Thoracic aorta (tissue), 2 donors: ENCODE measurements around the gene ZDHHC24. TPM values are rescaled to one million over a fixed set of nuclear protein-coding genes. Genes with fewer than 3 reads are reported as not detected.

ENCODE experiments used
- ATAC-seq: fragments of 150-250 bp; one replicate; pipeline ENCODE4 v1.8.0; 2017; ENCODE audit warnings: low read depth; ENCODE audit not compliant: insufficient number of reproducible peaks, low FRiP score
- DNase-seq: peaks from one replicate; pipeline ENCODE4 v3.0.0-alpha.2; 2020; ENCODE audit warnings: low spot score
- H3K27ac ChIP-seq, 2 donors: fragments of 200-600 bp; sonication (generic); 1 replicate in 1 of 2; 2 replicates in 1 of 2; pipeline ENCODE4 v1.5.1; 2016; ENCODE audit warnings: mild to moderate bottlenecking in 2 of 2, moderate library complexity in 2 of 2
- H3K27me3 ChIP-seq: fragments of 200-600 bp; sonication (generic); replicated peaks from 2 replicates; pipeline ENCODE4 v1.6.0; 2016; ENCODE audit warnings: mild to moderate bottlenecking; ENCODE audit not compliant: insufficient read depth
- H3K36me3 ChIP-seq: fragments of 200-600 bp; sonication (generic); one replicate; pipeline ENCODE4 v1.5.1; 2016
- H3K4me1 ChIP-seq, 2 donors: fragments of 200-600 bp; sonication (generic); 1 replicate in 1 of 2; 2 replicates in 1 of 2; pipeline versions ENCODE4 v1.5.1 to v1.6.0; 2016; ENCODE audit warnings: low read depth in 2 of 2, mild to moderate bottlenecking in 1 of 2; ENCODE audit not compliant: control insufficient read depth in 1 of 2
- H3K4me3 ChIP-seq: fragments of 200-600 bp; sonication (generic); 2 replicates; pipeline ENCODE4 v1.5.1; 2016; ENCODE audit warnings: mild to moderate bottlenecking
- H3K9me3 ChIP-seq: fragments of 200-600 bp; sonication (generic); 2 replicates; pipeline ENCODE4 v1.5.1; 2016
- total RNA-seq, 2 donors: library from RNA; depleted of rRNA; stranded (reverse); fragments of >200 nt; gene quantifications; one replicate each; pipeline versions ENCODE4 v1.1.0 to v1.2.3, GENCODE V29; 2016
- TF ChIP-seq, protein P1 (sequence below): fragments of 200-600 bp; sonication (generic); IDR thresholded peaks from one replicate; pipeline ENCODE4 v1.5.1; 2019; ENCODE audit warnings: antibody characterized with exemption

ZDHHC24 gene
- total RNA-seq, 2 donors from 2014 or later, result 10.2 to 15.7 TPM

DNA sequence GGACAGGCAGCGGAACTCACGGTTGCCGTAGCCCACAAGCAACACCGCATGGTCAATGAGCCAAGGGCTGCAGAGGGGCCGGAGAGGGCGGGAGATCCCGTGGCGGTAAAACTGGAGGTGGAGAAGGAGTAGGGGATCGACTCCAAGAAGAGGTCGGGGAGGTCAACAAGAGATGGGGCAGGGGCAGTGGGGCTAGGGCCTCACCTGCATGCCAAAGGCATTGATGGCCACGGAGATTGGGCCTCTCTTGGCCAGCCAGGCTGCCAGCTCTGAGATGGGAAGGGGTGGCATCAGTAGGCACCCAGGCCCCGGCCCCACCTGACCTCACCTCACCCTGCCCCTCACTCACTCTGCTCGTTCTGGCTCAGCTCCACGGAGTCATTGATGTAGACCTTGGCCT lies 18.7 kb upstream of the ZDHHC24 start:
- no peak for ATAC-seq
- no peak overlapping the region for H3K4me3 ChIP-seq
- H3K9me3 ChIP-seq, result no peaks in the 10 kb centered on the region
- H3K4me1 ChIP-seq, result peaks cover 4 to 15% of the 10 kb centered on the region in 2 donors
- no peak overlapping the region for H3K27ac ChIP-seq
- TF ChIP-seq, protein P1, sequence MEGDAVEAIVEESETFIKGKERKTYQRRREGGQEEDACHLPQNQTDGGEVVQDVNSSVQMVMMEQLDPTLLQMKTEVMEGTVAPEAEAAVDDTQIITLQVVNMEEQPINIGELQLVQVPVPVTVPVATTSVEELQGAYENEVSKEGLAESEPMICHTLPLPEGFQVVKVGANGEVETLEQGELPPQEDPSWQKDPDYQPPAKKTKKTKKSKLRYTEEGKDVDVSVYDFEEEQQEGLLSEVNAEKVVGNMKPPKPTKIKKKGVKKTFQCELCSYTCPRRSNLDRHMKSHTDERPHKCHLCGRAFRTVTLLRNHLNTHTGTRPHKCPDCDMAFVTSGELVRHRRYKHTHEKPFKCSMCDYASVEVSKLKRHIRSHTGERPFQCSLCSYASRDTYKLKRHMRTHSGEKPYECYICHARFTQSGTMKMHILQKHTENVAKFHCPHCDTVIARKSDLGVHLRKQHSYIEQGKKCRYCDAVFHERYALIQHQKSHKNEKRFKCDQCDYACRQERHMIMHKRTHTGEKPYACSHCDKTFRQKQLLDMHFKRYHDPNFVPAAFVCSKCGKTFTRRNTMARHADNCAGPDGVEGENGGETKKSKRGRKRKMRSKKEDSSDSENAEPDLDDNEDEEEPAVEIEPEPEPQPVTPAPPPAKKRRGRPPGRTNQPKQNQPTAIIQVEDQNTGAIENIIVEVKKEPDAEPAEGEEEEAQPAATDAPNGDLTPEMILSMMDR, result no peak
- H3K36me3 ChIP-seq, result no peaks in the 10 kb centered on the region
- H3K27me3 ChIP-seq, result no peaks in the 10 kb centered on the region
- DNase-seq, result no peak

DNA sequence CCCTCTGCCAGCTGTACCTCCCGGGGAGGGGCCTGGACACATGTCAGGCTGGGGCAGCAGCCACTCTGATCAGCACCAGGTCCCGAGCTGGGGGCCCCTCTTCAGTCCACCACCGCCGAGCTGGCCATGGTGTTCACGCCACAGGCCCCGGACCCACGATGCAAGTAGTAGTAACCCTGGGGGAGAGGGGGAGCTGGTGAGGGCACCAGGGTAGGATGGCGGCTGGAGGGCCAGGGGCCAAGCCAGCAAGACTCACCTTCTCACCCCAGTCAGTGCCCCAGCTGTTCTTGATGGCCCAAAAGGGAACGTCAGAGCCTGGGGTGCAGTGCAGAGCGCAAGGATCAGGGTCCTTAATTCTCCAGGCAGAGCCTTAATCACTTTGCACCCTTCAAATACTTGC lies 18.0 kb upstream of the ZDHHC24 start:
- ATAC-seq (no peak), DNase-seq (no peak)
- no peak overlapping the region for H3K4me3 ChIP-seq
- no peak overlapping the region for H3K27ac ChIP-seq
- H3K4me1 ChIP-seq, result peaks cover 8 to 16% of the 10 kb centered on the region in 2 donors
- H3K36me3 ChIP-seq, result no peaks in the 10 kb centered on the region
- no peaks in the 10 kb centered on the region for H3K9me3 ChIP-seq
- H3K27me3 ChIP-seq, result no peaks in the 10 kb centered on the region
- TF ChIP-seq, protein P1, result no peak

DNA sequence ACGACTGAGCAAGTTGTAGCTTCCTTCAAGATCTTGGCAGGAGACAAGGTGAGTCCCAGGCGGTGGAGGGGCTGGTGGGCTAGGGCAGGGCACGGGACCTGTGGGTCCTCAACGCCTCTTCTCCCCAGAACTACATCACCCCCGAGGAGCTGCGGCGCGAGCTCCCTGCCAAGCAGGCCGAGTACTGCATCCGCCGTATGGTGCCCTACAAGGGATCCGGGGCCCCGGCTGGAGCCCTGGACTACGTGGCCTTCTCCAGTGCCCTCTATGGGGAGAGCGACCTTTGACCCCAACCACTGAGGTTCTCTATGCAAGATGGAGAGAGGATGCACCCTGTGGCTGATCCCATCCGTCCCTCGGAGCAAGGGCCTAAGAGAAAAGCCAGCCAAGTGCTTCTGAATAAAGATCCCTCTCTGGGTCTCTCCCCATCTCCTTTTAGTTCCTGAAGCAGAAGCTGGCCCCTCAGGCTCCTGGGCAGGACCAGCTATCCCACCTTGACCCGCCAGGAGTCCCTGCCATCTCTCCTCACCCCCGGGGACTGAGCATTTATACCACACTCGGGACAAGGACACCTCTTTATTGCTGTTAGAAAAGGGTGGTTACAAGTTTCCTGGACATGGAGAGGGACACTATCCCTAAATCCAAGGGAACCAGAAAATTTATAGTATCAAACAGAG lies 17.2 kb upstream of the ZDHHC24 start:
- ATAC-seq (no peak), DNase-seq (no peak)
- H3K9me3 ChIP-seq, result no peaks in the 10 kb centered on the region
- no peak overlapping the region for H3K4me3 ChIP-seq
- no peaks in the 10 kb centered on the region for H3K36me3 ChIP-seq
- TF ChIP-seq, protein P1, result no peak
- no peaks in the 10 kb centered on the region for H3K27me3 ChIP-seq
- H3K4me1 ChIP-seq, result peaks cover 10 to 17% of the 10 kb centered on the region in 2 donors
- H3K27ac ChIP-seq, result no peak overlapping the region

DNA sequence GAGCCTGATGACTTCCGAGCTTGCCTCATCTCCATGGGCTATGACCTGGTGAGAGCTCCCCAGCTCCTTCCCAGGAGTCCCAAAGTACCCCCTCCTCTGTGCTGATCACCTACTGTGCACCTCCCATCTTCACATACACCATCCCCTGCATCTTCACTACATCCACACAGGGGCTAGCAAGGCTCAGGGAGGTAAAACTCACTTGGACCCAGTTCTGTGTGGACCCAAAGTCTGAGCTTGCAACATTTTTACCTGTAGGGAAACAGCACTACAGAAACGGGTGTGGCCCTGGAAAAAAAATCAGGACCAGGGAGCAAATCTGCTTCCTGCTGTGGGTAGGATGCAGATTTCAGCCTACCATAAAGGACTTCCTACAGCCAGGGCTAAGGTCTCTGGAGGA lies 16.4 kb upstream of the ZDHHC24 start:
- no peaks in the 10 kb centered on the region for H3K9me3 ChIP-seq
- H3K4me3 ChIP-seq, result no peak overlapping the region
- H3K27ac ChIP-seq, result no peak overlapping the region
- no peaks in the 10 kb centered on the region for H3K36me3 ChIP-seq
- H3K4me1 ChIP-seq, result peaks cover 6 to 10% of the 10 kb centered on the region in 2 donors
- DNase-seq (no peak), ATAC-seq (no peak)
- TF ChIP-seq, protein P1, result no peak
- H3K27me3 ChIP-seq, result no peaks in the 10 kb centered on the region

DNA sequence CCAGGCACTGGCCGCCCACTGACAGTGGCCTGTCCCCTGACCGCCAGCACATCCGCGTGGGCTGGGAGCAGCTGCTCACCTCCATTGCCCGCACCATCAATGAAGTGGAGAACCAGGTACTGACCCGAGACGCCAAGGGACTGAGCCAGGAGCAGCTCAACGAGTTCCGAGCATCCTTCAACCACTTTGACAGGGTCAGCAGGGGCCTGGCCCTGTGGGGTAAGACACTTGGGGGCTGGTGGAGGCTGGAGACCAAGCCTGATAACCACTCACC lies 16.1 kb upstream of the ZDHHC24 start:
- Histone ChIP-seq H3K27me3 (no peaks in the 10 kb centered on the region), H3K9me3 (no peaks in the 10 kb centered on the region), H3K4me1 (peaks cover 6 to 10% of the 10 kb centered on the region in 2 donors), H3K36me3 (no peaks in the 10 kb centered on the region), H3K4me3 (no peak overlapping the region), H3K27ac (no peak overlapping the region)
- no peak for ATAC-seq
- TF ChIP-seq, protein P1, result no peak
- DNase-seq, result no peak
